WTC11 (cell line): ENCODE measurements around the gene TBC1D22A. TPM values are rescaled to one million over a fixed set of nuclear protein-coding genes. Genes with fewer than 3 reads are reported as not detected.

Experiments
- ATAC-seq: fragments of 200-7000 bp; cut with Tn5 transposase; 2 replicates; pipeline ENCODE4 v1.10.0; 2021; ENCODE audit warnings: mild to moderate bottlenecking, moderate library complexity
- CTCF ChIA-PET: fragments of 300-600 bp; sonication (Branson Sonifier 250); formaldehyde crosslinking; loops from one replicate; lab custom pipeline; 2021; ENCODE audit warnings: antibody characterized with exemption; lab: Charles Lee
- POLR2A ChIA-PET: fragments of 350-600 bp; sonication (Branson Sonifier 250); formaldehyde crosslinking; loops from one replicate; lab custom pipeline; 2021; ENCODE audit warnings: antibody characterized with exemption; lab: Charles Lee
- DNase-seq: peaks from one replicate; pipeline ENCODE4 v3.0.0; 2021; ENCODE audit warnings: low spot score
- H3K27ac Mint-ChIP-seq: 2 replicates; pipeline ENCODE4 v1.8.0; 2021; ENCODE audit warnings: mixed read lengths
- H3K27me3 Mint-ChIP-seq: 2 replicates; pipeline ENCODE4 v1.8.0; 2021; ENCODE audit warnings: low read depth, mild to moderate bottlenecking, moderate library complexity, mixed read lengths
- H3K36me3 Mint-ChIP-seq: 2 replicates; pipeline ENCODE4 v1.8.0; 2021; ENCODE audit warnings: mixed read lengths
- H3K4me1 Mint-ChIP-seq: 2 replicates; pipeline ENCODE4 v1.8.0; 2022; ENCODE audit warnings: mixed read lengths
- H3K4me3 Mint-ChIP-seq: 2 replicates; pipeline ENCODE4 v1.8.0; 2021; ENCODE audit warnings: mild to moderate bottlenecking, moderate library complexity, mixed read lengths
- H3K9me3 Mint-ChIP-seq: 2 replicates; pipeline ENCODE4 v1.8.0; 2021; ENCODE audit warnings: mixed read lengths
- ERG ChIP-seq: fragments of 250-450 bp; sonication (Bioruptor Pico); IDR thresholded peaks from 2 replicates; pipeline ENCODE4 v1.8.0; 2021; ENCODE audit warnings: mild to moderate bottlenecking
- FOXJ3 ChIP-seq: sonication (generic); formaldehyde crosslinking; IDR thresholded peaks from 2 replicates; pipeline ENCODE4 v1.9.0; 2021; ENCODE audit warnings: missing genetic modification reagents, mild to moderate bottlenecking, borderline replicate concordance
- FOXK1 ChIP-seq: sonication (generic); formaldehyde crosslinking; IDR thresholded peaks from 2 replicates; pipeline ENCODE4 v1.8.0; 2022; ENCODE audit warnings: mild to moderate bottlenecking, moderate library complexity, missing genetic modification reagents
- JUN ChIP-seq: sonication (generic); formaldehyde crosslinking; IDR thresholded peaks from 2 replicates; pipeline ENCODE4 v1.8.0; 2023; ENCODE audit warnings: mild to moderate bottlenecking, missing genetic modification reagents
- MXD4 ChIP-seq: fragments of 250-450 bp; sonication (Bioruptor Pico); IDR thresholded peaks from 2 replicates; pipeline ENCODE4 v1.8.0; 2021; ENCODE audit warnings: mild to moderate bottlenecking, moderate library complexity, borderline replicate concordance
- NFE2L1 ChIP-seq: sonication (generic); formaldehyde crosslinking; IDR thresholded peaks from 2 replicates; pipeline ENCODE4 v1.8.1; 2023; ENCODE audit warnings: missing genetic modification reagents
- RELA ChIP-seq: sonication (generic); formaldehyde crosslinking; IDR thresholded peaks from 2 replicates; pipeline ENCODE4 v1.8.1; 2022; ENCODE audit warnings: missing genetic modification reagents, mild to moderate bottlenecking, borderline replicate concordance
- STAT6 ChIP-seq: sonication (generic); formaldehyde crosslinking; conservative IDR thresholded peaks from 2 replicates; pipeline ENCODE4 v1.8.1; 2023; ENCODE audit warnings: mild to moderate bottlenecking, low read depth, missing genetic modification reagents, moderate library complexity
- ZNF121 ChIP-seq: sonication (generic); formaldehyde crosslinking; IDR thresholded peaks from 2 replicates; pipeline ENCODE4 v1.8.0; 2023; ENCODE audit warnings: missing genetic modification reagents
- ZNF512 ChIP-seq: sonication (generic); formaldehyde crosslinking; IDR thresholded peaks from 2 replicates; pipeline ENCODE4 v1.8.1; 2022; ENCODE audit warnings: missing genetic modification reagents, borderline replicate concordance
- ZNF671 ChIP-seq: fragments of 250-450 bp; sonication (Bioruptor Pico); IDR thresholded peaks from 2 replicates; pipeline ENCODE4 v1.8.0; 2021; ENCODE audit warnings: mild to moderate bottlenecking
- total RNA-seq: library from RNA; stranded (reverse); gene quantifications from 3 replicates; pipeline ENCODE4 v1.2.3, GENCODE V29; 2021
- TF ChIP-seq, protein P1 (sequence below): sonication (generic); formaldehyde crosslinking; IDR thresholded peaks from 2 replicates; pipeline ENCODE4 v1.8.1; 2022; ENCODE audit warnings: low read depth, missing genetic modification reagents, borderline replicate concordance
- TF ChIP-seq, protein P2 (sequence below): sonication (generic); formaldehyde crosslinking; IDR thresholded peaks from 2 replicates; pipeline ENCODE4 v1.8.0; 2022; ENCODE audit warnings: mild to moderate bottlenecking, missing genetic modification reagents
- TF ChIP-seq, protein P3 (sequence below): fragments of 250-450 bp; sonication (Bioruptor Pico); IDR thresholded peaks from 2 replicates; pipeline ENCODE4 v1.9.0; 2021; ENCODE audit warnings: mild to moderate bottlenecking
- TF ChIP-seq, protein P4 (sequence below): sonication (generic); formaldehyde crosslinking; IDR thresholded peaks from 2 replicates; pipeline ENCODE4 v1.8.1; 2023; ENCODE audit warnings: mild to moderate bottlenecking, missing genetic modification reagents, borderline replicate concordance

Gene TBC1D22A
- total RNA-seq, 1 experiment from 2014 or later = 18.1 TPM

GRCh38 chr22:47091921-47092700 lies 329.7 kb downstream of the TBC1D22A start (continued):
- no peak for TF ChIP-seq STAT6 (CRISPR knock-in tag)
- no peak for TF ChIP-seq ZNF121
- TF ChIP-seq, protein P1, sequence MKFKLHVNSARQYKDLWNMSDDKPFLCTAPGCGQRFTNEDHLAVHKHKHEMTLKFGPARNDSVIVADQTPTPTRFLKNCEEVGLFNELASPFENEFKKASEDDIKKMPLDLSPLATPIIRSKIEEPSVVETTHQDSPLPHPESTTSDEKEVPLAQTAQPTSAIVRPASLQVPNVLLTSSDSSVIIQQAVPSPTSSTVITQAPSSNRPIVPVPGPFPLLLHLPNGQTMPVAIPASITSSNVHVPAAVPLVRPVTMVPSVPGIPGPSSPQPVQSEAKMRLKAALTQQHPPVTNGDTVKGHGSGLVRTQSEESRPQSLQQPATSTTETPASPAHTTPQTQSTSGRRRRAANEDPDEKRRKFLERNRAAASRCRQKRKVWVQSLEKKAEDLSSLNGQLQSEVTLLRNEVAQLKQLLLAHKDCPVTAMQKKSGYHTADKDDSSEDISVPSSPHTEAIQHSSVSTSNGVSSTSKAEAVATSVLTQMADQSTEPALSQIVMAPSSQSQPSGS = no peak
- TF ChIP-seq, protein P2, sequence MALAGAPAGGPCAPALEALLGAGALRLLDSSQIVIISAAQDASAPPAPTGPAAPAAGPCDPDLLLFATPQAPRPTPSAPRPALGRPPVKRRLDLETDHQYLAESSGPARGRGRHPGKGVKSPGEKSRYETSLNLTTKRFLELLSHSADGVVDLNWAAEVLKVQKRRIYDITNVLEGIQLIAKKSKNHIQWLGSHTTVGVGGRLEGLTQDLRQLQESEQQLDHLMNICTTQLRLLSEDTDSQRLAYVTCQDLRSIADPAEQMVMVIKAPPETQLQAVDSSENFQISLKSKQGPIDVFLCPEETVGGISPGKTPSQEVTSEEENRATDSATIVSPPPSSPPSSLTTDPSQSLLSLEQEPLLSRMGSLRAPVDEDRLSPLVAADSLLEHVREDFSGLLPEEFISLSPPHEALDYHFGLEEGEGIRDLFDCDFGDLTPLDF (CRISPR knock-in tag) = no peak
- TF ChIP-seq, protein P3, sequence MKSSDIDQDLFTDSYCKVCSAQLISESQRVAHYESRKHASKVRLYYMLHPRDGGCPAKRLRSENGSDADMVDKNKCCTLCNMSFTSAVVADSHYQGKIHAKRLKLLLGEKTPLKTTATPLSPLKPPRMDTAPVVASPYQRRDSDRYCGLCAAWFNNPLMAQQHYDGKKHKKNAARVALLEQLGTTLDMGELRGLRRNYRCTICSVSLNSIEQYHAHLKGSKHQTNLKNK (CRISPR knock-in tag) = no peak

- Mint-ChIP-seq H3K4me3 (no peak overlapping the region), H3K36me3 (peaks cover 13% of the 10 kb centered on the region), H3K4me1 (peaks cover 46% of the 10 kb centered on the region), H3K27me3 (peaks cover 4% of the 10 kb centered on the region)
- DNase-seq = no peak
- peak; percentile 51; the same call in 1 of the 2 replicates for TF ChIP-seq NFE2L1
- TF ChIP-seq, protein P2 (CRISPR knock-in tag) = no peak
- TF ChIP-seq, all 79 proteins: peak for 1
- peak overlapping the region; percentile 17; the same call in 1 of the 2 replicates for H3K27ac Mint-ChIP-seq
- CTCF ChIA-PET = no interaction called here
- peaks cover 16% of the 10 kb centered on the region for H3K9me3 Mint-ChIP-seq
- no peak for ATAC-seq
- POLR2A ChIA-PET = no interaction called here
Measured at GRCh38 chr22:47092896-47093311, 330.5 kb downstream of the TBC1D22A start.

DNA sequence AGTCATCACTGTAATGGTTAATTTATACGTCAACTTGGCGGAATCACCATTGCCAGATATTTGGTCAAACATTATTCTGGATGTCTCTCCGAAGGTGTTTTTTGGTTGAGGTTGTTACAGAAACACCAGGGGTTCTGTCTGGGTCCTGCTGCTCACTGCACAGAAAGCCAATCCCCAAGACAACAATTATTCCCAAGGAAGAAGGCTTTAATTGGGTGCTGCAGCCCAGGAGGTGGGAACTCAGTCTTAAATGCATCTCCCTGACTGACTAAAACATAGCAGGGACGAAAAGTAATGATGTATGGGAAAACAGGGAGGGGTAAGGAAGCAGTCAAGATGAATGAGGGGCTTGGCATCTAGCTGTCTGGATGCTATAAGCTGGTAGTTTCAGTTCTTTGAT lies 331.3 kb downstream of the TBC1D22A start:
- Mint-ChIP-seq H3K27me3 (peaks cover 4% of the 10 kb centered on the region), H3K36me3 (peaks cover 13% of the 10 kb centered on the region), H3K27ac (no peak overlapping the region), H3K9me3 (peaks cover 16% of the 10 kb centered on the region), H3K4me3 (no peak overlapping the region), H3K4me1 (peaks cover 49% of the 10 kb centered on the region)
- DNase-seq (no peak), ATAC-seq (no peak)
- ChIA-PET CTCF (no interaction called here), POLR2A (no interaction called here)
- no peak for TF ChIP-seq FOXK1 (CRISPR knock-in tag)
- TF ChIP-seq ZNF671 (CRISPR knock-in tag) = no peak
- TF ChIP-seq ZNF512 (CRISPR knock-in tag) = no peak
- no peak for TF ChIP-seq RELA
- TF ChIP-seq MXD4 (CRISPR knock-in tag) = no peak
- no peak for TF ChIP-seq JUN (CRISPR knock-in tag)
- TF ChIP-seq, protein P4, sequence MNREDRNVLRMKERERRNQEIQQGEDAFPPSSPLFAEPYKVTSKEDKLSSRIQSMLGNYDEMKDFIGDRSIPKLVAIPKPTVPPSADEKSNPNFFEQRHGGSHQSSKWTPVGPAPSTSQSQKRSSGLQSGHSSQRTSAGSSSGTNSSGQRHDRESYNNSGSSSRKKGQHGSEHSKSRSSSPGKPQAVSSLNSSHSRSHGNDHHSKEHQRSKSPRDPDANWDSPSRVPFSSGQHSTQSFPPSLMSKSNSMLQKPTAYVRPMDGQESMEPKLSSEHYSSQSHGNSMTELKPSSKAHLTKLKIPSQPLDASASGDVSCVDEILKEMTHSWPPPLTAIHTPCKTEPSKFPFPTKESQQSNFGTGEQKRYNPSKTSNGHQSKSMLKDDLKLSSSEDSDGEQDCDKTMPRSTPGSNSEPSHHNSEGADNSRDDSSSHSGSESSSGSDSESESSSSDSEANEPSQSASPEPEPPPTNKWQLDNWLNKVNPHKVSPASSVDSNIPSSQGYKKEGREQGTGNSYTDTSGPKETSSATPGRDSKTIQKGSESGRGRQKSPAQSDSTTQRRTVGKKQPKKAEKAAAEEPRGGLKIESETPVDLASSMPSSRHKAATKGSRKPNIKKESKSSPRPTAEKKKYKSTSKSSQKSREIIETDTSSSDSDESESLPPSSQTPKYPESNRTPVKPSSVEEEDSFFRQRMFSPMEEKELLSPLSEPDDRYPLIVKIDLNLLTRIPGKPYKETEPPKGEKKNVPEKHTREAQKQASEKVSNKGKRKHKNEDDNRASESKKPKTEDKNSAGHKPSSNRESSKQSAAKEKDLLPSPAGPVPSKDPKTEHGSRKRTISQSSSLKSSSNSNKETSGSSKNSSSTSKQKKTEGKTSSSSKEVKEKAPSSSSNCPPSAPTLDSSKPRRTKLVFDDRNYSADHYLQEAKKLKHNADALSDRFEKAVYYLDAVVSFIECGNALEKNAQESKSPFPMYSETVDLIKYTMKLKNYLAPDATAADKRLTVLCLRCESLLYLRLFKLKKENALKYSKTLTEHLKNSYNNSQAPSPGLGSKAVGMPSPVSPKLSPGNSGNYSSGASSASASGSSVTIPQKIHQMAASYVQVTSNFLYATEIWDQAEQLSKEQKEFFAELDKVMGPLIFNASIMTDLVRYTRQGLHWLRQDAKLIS (CRISPR knock-in tag) = no peak
- TF ChIP-seq FOXJ3 (CRISPR knock-in tag) = no peak
- TF ChIP-seq ERG (CRISPR knock-in tag) = no peak
